Right ventricle myocardium inferior (tissue), 1 donor: ENCODE data around the gene ECD. TPM values are rescaled to one million over a fixed set of nuclear protein-coding genes. Genes with fewer than 3 reads are reported as not detected.

Experiments used
- ATAC-seq: fragments of 200-7000 bp; cut with Tn5 transposase; one replicate; pipeline ENCODE4 v1.9.1; 2020; ENCODE audit warnings: mild to moderate bottlenecking, moderate library complexity
- DNase-seq: peaks from one replicate; pipeline ENCODE4 v3.0.0; 2021; ENCODE audit errors: missing footprints
- intact Hi-C: fragments of 100-400 bp; cut with DNase I; formaldehyde crosslinking; loops from one replicate; pipeline ENCODE4 v1.11.0; 2022
- long read RNA-seq: library from polyadenylated mRNA; unstranded; transcript quantifications from one replicate; pipeline ENCODE4 v2.0.0, GENCODE V29; 2021
- total RNA-seq: library from RNA; stranded (reverse); fragmentation: NEBNext Ultra II Directional; extraction: Animal tissue kit (Norgen Biotek cat#: 25700); gene quantifications from one replicate; pipeline ENCODE4 v1.2.1, GENCODE V29; 2021
- donor health status: DM: no; HTN: yes; CAD: no; lungs with severe emphysema.

ECD gene
- 15.3 TPM for total RNA-seq
- long read RNA-seq, transcript ECD-201 (14 exons, 3,069 nt), result major isoform, 7 of 8 reads
- long read RNA-seq, partial matches to known transcripts, result 1 of 8 reads
- long read RNA-seq, other reads (novel, unspliced or antisense), result 0 of 8 reads

DNA sequence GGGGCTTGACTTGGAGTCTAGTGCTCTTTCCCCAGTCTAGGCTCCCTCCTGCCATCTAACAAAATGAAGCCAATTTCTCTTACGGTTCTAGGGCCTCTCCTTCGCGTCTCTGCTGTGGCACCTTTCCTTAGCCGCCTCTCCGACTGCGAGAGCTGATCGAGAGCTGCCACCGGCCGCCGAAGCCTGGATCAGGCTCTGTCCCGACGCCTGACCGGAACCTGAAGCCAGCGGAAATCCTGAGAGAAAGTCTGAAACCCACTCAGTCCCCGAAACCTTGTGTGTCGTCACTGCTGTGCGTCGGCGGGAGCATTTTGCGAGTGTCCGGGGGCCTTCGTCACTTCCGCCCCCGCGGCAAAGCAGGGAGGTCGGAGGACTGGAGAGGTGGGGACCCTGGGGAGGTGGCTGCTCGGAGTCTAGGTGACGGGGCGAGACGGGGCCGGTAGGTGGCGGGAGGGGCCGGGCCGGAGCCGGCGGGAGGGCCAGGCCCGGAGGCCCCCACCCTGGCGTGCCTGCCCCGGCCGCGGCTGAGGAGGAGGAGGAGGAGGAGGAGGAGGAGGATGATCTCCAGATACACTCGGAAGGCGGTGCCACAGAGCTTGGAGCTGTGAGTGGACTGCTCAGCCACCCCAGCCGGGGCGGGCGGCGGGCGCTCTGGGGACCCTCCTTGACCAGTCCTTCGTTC is at the start of gene ECD, which contains the start of gene FAM149B1:
TSS of gene ECD (minus strand) at position 226 of the 682 bp plus-strand sequence. CDS start 4,071 bp downstream, outside the sequence.
TSS of gene FAM149B1 (plus strand) at position 337 of the 682 bp plus-strand sequence. CDS start at position 558, 221 bp downstream.
- ATAC-seq, result peak; percentile 97
- intact Hi-C loops, result loop anchor here (10.0 kb wide), 1 partner anchor 803 kb away; no protein-coding TSS in a partner anchor
- peak; percentile 95 for DNase-seq

DNA sequence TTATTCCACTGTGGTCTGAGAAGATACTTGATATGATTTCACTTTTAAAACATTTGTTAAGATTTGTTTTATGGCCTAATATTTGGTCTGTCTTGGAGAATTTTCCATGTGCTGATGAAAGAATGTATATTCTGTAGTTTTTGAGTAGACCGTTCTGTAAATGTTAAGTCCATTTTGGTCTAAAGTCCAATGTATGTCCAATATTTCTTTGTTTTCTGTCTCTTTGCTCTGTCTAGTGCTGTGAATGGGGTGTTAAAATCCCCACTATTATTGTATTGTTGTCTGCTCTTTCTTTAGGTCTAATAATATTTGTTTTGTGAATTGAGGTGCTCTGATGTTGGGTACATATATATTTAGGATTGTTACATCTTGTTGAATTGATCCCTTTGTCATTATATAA is 47.9 kb upstream of the ECD start:
- no peak for ATAC-seq
- DNase-seq, result no peak
- intact Hi-C loops, result no loop called here

DNA sequence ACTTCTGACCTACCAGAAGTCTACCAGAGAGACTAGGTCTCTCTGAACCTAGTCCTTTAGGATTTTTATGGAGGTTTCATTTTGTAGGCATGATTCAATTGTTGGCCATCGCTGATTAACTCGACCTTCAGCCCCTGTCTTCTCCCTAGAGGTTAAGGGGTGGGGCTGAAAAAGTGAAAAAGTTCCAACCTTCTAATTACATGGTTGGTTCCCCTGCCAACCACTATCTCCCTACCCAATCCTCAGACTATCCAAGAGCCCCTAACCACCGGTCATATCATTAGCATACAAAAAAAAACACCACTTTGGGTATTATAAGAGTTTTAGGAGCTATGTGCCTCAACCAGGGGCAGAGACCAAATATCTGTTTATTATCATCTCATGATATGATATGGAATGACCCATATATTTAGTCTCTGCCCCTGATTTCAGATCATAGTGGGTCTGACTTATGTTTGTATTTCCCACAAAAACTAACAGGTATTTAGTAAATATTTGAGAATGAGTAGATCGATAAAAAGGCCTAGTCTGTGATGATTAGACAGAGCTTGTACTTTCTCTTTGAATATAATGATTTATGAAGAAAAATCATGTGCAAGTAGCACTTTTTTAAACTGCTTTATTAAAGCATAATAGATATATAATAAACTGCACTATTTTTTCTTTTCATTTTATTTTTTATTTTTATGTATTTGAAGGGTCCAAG is 43.5 kb upstream of the ECD start:
- intact Hi-C loops, result no loop called here
- DNase-seq, result no peak
- ATAC-seq, result no peak

DNA sequence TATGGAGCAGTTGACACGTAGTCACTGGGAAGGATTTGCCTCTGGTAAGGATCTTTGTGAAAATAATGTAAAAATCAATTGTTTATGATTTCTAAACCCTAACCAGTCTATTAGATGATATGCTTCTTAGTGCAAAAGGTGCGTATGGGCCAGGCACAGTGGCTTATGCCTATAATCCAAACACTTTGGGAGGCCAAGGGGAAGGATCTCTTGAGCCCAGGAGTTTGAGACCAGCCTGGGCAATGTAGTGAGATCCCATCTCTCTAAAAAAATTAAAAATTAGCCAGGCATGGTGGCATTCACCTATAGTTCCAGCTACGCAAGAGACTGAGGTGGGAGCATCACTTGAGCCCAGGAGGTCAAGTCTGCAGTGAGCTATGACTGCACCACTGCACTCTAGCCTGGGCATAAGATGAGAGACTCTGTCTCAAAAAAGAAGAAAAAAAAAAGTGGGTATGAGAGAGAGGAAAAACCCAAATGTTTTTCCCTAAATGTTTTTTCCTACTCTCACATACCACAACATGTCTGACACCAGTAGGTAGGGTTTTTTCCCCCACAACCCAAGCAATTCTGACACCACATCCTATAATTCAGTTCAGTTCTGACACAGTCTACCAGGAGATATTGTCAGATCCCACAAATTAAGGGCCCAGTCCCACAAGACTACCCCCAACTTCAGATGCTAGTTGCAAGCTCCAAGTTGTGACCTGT is 42.7 kb upstream of the ECD start:
- intact Hi-C loops, result no loop called here
- ATAC-seq, result no peak
- DNase-seq, result no peak

DNA sequence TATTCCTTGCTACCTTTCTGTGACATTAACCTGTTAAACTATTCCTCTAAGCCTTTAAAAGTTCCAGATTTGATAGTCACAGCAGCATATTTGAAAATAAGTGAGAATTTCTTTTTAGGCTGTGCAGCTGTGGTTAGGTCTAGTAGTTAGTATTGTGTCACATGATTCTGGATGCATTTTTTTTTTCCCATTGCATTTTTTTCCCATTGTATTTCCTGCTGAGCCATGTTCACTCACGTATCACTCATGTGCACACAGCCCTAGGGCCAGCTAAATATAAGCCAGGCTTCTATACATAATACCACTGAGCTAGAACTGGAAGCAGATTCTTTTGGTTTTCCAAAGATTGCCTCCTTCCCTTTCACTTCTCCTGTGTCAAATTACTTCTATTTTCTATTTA is 41.9 kb upstream of the ECD start:
- intact Hi-C loops, result no loop called here
- ATAC-seq, result no peak
- no peak for DNase-seq

DNA sequence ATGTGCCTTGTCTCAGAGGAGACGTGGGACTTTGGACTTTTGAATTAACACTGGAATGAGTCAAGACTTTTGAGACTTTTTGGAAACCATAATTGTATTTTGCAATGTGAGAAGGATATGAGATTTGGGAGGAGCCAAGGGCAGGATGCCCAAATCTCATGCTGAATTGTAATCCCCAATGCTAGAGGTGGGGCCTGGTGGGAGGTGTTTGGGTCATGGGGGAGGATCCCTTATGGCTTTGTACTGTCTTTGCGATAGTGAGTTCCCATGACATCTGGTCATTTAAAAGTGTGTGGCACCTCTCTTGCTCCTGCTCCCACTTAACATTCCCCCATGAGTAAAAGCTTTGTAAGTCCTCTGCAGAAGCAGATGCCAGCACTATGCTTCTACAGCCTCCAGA is 40.1 kb upstream of the ECD start:
- intact Hi-C loops, result no loop called here
- DNase-seq (no peak), ATAC-seq (peak; percentile 72)

DNA sequence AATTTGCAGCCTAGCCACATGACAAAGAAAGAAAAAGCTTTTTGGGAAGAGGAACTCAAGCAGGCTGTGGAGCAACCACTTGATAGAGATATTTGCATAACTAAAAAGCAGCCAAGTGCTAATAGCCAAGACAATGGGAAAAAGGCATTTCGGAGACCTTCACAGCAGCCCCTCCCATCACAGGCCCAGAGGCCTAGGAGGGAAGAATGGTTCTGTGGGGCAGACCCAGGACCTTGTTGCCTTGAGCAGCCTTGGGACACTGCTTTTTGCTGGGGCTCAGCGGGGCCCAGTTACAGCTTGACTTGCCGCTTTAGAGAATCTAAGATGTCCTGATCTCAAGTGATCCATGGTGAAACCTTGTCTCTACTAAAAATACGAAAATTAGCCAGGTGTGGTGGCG is 38.6 kb upstream of the ECD start:
- intact Hi-C loops, result no loop called here
- ATAC-seq, result no peak

DNA sequence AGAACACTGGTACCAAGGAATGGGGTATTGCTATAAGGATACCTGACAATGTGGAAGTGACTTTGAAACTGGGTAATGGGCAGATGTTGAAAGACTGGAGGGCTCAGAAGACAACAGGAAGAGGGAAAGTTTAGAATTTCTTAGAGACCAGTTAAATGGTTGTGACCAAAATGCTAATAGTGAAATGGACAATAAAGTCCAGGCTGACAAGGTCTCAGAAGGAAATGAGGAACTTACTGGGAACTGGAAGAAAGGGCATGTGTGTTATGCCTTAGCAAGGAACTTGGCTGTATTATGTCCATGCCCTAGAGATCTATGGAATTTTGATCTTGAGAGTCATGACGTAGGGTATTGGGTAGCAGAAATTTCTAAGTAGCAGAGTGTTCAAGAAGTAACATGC is 38.1 kb upstream of the ECD start:
- intact Hi-C loops, result no loop called here
- ATAC-seq (no peak), DNase-seq (no peak)

More for the DNA sequence above, 38.6 kb upstream of the ECD start:
- no peak for DNase-seq

DNA sequence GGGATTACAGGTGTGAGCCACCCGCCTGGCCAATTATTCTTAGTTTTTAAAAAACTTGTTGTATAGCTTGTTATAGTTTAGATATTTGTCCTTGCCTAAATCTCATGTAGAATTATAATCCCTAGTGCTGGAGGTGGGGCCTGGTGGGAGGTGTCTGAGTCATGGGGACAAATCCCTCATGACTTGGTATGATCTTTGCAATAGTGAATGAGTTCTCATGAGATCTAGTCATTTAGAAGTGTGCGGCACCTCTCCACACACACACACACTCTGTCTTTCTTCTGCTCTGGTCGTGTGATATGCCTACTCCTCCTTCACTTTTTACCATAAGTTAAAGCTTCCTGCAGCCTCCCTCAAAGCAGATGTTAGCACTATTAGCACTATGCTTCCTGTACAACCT is 37.3 kb upstream of the ECD start:
- DNase-seq (no peak), ATAC-seq (no peak)
- intact Hi-C loops, result no loop called here

DNA sequence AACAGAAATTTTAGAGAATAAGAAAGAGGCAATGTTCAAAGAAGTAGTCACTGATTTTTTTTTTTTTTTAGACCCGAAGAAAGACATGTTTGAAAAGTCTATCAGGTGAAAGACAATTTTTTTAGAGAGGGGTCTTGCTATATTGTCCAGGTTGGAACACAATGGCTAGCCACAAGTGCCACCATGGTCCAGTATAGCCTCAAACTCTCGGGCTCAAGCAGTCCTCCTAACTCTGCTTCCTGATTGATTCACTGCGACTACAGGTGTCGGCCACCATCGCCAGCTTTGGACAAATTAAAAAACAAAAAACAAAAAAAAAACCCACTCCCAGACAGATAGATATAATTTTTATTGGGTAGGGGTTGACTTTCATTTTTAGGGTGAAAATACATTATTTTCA is 22.4 kb upstream of the ECD start:
- DNase-seq, result no peak
- intact Hi-C loops, result no loop called here
- ATAC-seq, result no peak

DNA sequence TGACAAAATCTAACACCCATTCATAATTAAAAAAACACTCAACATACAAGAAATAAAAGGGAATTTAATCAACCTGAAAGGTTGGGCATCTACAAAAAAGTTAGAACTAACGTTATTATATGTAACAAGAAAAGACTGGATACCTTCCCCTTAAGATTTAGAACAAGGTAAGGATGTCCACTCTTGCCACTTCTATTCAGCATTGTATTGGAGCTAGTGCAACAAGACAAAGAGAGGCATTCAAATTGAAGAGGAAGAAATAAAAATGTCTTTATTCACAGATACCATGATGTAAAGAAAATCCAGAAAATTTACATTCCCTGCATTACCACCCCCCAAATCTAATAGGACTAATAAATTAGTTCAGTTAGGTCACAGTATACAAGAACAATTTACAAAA is 18.5 kb upstream of the ECD start:
- intact Hi-C loops, result no loop called here
- DNase-seq (no peak), ATAC-seq (no peak)

DNA sequence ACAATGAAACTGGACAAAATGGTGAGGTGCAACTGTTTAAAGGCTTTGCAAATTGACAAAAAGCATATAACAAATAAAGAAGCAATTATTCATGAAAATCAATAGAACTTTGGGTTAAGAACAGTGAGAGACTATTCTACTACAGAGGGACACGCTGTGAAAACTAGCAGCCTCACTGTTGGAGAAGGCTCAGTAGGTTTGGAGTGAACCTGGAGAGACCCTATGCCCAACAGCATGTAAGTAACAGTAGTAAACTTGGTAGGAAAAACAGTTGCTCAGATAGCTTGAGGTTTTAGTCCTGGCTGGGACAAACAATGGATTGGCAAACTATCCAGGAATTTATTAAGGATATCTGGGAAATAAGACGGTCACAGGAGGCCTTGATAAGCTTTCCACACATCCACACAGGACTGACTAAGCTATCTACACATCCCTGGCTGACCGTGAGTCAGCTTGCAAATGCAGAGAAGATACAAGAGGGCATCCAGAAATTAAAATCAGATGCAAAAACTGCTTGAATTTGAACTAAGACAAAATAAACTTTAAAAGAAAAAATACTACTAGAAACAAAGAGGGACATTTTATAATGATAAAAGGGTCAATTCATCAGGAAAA is 16.0 kb upstream of the ECD start:
- intact Hi-C loops, result no loop called here
- no peak for DNase-seq
- ATAC-seq, result no peak

DNA sequence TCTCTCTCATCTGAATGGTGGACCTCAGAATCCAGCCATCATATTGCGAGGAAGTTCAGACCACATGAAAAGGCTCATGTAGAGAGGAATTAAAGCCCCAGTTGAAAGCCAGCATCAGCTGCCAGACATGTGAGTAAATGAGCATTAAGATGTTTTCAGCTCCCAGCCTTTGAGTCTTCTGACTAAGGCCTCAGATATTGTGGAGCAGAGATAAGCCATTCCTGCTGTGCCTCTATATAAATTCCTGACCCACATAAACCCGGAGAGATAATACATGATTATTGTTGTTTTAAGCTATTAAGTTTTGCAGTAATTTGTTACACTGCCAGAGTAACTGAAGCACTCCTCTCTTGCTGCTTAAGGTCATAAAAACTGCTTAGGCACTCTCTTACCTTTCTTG is 14.8 kb upstream of the ECD start:
- intact Hi-C loops, result no loop called here
- no peak for ATAC-seq
- DNase-seq, result no peak

DNA sequence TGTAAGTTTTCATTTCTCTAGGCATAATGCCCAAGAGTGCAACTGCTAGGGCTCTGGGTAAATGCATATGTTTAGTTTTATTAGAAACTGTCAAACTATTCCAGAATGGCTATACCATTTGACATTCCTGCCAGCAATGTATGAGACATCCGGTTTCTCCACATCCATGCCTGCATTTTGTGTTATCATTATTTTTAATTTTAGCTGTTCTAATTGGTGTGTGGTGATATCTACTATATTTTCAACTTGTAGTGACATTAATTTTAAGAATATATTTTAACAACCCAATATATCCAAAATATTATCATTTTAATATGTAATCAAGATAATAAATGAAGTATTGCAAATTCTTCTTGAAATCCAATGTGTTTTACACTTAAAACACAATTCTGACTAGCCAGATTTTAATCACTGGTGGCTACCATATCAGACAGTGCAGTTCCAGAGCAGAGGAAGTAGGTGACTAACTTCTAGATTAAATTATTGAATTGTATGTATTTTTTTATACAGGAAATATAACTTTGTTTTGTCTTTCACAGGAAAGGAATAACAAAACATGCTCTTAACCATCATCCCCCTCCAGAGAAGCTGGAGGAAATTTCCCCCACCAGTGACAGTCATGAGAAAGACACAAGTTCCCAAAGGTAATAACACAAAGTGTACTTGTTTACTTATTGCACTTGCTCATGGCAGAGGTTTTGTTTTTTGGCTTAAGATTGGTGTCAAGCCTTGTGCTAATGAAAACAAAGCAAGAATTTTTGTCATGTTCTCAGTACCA is 6.5 kb upstream of the ECD start:
- intact Hi-C loops, result no loop called here
- DNase-seq, result no peak
- ATAC-seq, result no peak

DNA sequence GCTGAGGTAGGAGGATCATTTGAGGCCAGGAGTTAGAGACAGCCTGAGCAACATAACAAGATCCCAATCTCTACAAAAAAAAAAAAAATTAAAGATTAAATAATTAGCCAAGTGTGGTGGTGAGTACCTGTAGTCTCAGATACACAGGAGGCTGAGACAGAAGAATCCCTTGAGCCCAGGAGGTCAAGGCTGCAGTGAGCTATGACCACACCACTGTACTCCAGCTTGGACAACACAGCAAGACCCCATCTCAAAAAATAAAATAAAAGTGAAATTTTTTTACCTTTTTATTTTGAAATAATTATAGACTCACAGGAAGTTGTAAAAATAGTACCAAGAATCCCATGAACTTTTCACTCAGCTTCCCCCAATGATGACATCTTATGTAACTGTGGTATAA is 5.1 kb upstream of the ECD start:
- ATAC-seq (no peak), DNase-seq (no peak)
- intact Hi-C loops, result no loop called here

DNA sequence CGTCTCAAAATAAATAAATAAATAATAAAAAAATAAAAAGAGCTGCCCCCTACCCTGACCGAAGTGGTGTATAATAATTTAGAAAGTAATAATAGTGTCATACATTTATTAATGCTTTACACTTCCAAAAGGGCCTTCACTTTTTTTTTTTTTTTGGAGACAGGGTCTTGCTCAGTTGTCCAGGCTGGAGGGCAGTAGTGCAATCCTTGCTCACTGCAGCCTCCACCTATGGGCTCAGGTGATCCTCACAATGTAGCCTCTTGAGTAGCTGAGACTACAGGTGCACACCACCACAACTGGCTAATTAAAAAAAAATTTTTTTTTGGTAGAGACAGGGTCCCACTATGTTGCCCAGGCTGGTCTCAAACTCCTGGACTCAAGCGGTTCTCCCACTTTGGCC is 1.5 kb upstream of the ECD start:
- intact Hi-C loops, result loop anchor here (10.0 kb wide), 1 partner anchor 805 kb away; no protein-coding TSS in a partner anchor
- DNase-seq, result no peak
- ATAC-seq, result no peak

DNA sequence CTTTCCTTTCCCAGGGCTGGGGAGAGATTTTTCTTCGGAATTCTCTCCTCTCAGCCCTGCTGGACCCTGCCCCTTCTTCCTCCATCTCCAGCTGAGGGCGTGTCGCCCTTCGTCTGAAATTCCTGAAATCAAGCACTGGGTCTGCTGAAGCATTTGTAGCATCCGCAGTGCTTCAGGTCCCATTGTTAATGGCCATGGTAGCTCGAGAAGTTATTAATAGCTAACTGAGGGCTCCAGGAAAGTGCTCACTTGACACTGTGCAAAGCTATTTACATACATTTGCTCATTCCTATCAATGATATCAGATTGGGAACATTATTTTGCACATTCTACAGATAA is 626 bp upstream of the ECD start:
- DNase-seq (no peak), ATAC-seq (no peak)
- intact Hi-C loops, result loop anchor here (10.0 kb wide), 1 partner anchor 804 kb away; no protein-coding TSS in a partner anchor

DNA sequence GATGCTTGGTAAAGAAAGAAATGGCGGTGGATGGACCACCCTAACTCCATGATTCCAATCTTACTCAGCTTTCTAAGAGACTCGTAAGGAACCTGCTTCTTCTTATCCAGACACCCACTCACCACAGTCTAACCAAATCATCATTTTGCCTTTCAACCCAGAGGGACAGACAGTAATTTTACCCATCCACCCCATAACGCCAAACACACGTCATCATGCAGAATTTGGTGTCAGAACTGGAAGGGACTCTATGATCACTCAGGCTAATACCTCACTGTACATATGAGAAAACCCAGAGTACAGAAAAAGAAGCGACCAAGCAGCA is 388 bp downstream of the ECD start:
- ATAC-seq (peak; percentile 1), DNase-seq (no peak)
- intact Hi-C loops, result loop anchor here (10.0 kb wide), 1 partner anchor 803 kb away; no protein-coding TSS in a partner anchor

DNA sequence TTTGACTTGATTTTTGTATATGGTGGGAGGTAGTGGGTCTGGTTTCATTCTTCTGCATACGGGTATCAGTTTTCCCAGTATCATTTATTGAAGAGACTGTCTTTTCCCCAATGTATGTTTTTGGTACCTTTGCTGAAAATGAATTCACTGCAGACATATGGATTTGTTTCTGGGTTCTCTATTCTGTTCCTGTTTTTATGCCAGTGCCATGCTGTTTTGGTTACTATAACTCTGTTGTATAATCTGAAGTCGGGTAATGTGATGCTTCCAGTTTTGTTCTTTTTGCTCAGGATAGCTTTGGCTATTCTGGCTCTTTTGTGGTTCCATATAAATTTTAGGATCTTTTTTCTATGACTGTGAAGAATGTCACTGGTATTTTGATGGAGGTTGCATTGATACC is 836 bp downstream of the ECD start:
- intact Hi-C loops, result loop anchor here (10.0 kb wide), 1 partner anchor 802 kb away; no protein-coding TSS in a partner anchor

More for the DNA sequence above, 836 bp downstream of the ECD start:
- DNase-seq, result no peak
- no peak for ATAC-seq
